ENCODE measurements around the gene UBE2S.

DNA sequence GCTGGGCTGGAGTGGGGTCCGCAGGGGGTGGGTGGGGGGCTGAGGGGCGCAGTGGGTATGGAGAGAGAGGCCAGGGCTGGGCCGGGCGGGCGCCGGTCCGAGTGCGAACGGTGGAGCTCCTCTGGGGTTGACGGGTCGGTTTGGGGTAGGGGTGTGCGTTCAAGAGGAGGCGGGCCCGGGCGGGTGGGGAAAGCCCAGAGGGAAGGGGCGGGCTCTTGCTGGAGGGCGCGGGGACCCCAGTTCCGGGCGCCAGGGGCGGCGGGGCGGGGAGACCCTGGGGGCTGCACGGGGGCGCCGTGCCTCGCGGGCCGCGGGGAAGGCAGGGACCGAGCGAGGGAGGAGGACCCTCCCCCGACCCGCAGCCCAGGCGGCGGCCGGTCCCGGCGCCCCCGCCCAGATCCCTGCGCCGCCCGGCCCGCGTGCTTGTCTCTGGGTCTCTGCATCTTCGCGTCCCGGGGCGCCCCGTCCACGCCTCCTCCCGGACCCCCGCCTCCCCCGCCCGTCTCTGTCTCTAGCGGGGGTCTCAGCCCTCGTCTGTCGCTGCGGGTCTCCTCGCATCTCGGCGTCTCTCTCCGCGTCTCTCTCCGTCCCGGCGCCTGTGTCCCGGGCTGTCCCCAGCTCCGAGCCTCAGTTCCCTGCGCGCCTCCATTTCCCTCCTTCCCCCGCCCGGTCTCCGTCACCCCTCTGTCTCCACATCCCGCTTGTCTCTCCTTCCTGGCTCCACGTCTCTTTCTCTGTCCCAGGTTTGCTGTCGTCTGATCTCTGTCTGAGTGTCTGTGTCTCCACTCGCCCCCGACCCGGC, 43.8 kb upstream of the UBE2S start:
- no peak for TF ChIP-seq BACH1 (IDR thresholded peaks at IDR 0.05; ENCODE audit: borderline replicate concordance)
- TF ChIP-seq, protein P1, sequence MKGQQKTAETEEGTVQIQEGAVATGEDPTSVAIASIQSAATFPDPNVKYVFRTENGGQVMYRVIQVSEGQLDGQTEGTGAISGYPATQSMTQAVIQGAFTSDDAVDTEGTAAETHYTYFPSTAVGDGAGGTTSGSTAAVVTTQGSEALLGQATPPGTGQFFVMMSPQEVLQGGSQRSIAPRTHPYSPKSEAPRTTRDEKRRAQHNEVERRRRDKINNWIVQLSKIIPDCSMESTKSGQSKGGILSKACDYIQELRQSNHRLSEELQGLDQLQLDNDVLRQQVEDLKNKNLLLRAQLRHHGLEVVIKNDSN (IDR thresholded peaks at IDR 0.05; ENCODE audit: borderline replicate concordance, extremely low read length, insufficient read depth, low read depth, low read length): no peak
